NCI-H748 treated with DMSO at 0.1 percent for 48 hours (cell line): ENCODE results near the gene CMPK2.

Experiments used
- DNase-seq: peaks from one replicate; lab custom pipeline; 2025; lab: John Stamatoyannopoulos, UW

CMPK2 gene

DNA sequence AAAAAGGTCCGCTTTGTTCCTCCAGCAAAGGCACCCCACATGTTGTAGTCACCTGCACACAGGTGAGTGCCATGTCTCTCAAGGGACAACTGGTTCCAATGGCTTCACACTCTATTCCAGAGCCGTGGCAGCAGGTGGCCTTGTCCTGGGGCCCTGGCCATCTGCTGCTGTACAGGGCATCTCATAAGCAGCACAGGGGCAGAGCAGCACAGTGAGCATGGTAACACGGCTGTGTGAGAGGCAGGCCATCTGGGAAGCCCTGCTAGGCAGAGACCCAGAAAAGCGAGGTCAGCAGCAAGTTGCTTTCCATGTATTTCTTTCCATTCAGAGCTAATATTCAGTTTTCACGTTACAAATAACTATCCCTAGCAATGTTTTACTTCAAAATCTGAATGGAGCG is 54.7 kb downstream of the CMPK2 start:
- no peak for DNase-seq

DNA sequence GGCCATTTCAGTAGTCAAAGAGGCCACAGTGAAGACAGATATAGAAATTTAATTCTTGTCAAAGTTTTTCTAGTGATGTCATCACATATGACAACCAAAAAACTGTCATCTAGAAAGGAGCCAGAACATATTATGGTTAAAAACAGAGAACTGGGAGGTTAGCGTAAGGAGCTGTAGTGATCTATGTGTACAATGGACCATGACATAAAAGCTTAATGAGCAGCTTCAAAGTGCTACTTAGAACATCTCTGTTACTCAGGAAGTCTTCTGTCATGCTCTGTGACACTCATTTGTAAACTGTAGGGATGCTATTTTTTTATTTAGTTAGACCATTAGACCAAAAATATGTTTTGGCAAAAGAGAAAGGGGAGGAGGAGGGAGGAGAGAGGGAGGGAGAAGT is 57.3 kb downstream of the CMPK2 start:
- no peak for DNase-seq

- DNase-seq, result no peak
Measured at GRCh38 chr2:6806604-6807003, 59.1 kb downstream of the CMPK2 start.

DNA sequence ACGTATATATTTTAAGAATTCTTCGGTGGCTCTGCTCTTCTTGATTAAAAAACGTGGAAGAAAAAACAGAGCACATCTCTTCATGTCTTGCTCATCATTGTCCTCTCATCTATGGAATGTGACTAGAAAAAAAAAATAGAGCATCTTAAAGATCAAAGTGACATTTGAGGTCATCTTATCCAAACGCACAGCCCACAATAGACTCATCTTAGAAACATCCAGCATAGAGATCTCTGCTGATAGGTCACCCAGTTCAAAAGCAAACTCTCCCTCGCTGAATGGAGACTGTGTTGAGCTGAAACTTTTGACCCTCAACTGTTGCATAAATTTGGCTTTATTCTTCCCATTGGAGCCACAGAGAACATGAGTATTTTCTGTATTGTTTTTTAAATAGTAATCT is 65.2 kb downstream of the CMPK2 start:
- no peak for DNase-seq
